M059J (cell line): Measurements from ENCODE around the gene MAN2B1. TPM values are rescaled to one million over a fixed set of nuclear protein-coding genes. Genes with fewer than 3 reads are reported as not detected.
"Not testable (repeated sequence)": the region's sequence is repeated elsewhere in the genome, so short reads cannot be mapped to it uniquely, and the experiment has no call there.

Experiments
- DNase-seq: peaks from one replicate; pipeline ENCODE4 v3.0.0-alpha.2; 2012; ENCODE audit warnings: low read depth
- total RNA-seq: library from RNA; depleted of rRNA; stranded (reverse); fragments of >200 nt; shearing (Covaris generic); gene quantifications from 2 replicates; pipeline ENCODE4 v1.2.3, GENCODE V29; 2014

Gene MAN2B1
- total RNA-seq, 1 experiment from 2014 or later: 68.4 TPM

DNA sequence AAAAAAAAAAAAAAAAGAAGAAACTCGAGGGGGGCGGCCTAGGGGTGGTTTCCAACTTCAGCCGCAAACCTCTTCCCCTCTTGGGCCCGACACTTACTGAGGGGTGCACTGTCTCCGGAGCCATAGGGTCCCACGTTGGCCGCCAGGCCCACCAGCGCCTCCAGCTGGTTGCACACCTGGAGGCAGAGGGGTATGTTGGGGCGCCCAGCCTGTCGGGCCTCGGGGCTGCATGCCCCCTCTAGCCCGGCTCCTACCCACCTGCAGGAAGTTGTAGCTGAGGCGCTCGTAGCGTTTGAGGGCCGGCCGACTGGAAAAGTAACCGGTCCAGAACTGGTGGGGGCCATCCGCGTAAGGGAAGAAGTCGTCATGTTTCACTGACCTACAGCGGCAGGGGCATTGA, 8.6 kb downstream of the MAN2B1 start:
- no peak for DNase-seq

DNA sequence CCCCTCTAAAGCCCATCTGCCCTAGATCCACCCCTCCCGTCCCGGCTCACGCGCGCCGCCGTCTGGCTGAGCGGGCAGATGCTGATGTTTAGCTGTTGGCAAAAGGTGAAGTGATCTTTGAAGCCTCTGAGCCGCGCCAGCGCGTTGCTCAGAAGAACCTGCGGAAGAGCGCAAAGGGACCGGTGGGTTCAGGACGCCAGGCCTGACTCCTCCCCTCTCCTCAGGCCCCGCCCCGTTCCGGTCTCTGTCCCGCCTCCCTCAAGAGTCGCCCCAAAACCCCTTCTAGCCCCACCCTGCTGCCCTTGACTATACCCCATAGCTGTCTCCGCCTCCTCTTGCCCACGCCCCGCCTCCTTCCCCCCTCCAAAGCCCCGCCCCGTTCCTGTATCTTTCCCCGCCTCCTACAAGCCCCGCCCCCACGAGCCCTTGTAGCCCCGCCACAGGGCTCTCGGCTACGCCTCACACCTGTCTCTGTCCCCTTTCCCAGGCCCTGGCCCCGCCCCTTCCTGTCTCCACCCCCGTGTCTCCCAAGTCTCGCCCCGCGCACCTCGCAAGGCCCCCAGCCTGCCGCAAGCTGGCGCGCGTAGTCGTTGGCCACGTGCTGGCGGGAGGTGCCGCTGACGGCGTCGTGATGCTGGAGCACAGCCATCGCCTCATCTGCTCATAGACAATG, 9.5 kb downstream of the MAN2B1 start:
- no peak for DNase-seq

DNA sequence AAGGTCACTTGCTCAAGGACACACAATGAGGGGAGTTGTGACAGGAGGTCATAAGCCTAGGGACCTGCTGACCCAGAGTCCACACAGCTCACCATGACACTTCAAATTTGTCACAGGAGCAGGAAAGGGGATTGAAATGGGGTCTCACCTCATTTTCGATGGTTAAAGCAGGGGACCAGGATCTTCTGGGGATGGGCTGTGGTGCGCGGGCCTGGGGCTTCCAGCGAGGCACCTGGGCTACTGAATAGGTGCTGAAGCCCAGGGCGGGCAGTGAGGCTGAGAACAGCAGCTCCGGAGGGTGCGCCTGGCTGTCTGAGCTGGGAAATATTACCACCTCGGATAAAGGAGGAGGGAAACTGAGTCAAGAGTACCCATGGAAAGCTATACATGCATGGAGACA, 11.0 kb downstream of the MAN2B1 start:
- no peak for DNase-seq

DNA sequence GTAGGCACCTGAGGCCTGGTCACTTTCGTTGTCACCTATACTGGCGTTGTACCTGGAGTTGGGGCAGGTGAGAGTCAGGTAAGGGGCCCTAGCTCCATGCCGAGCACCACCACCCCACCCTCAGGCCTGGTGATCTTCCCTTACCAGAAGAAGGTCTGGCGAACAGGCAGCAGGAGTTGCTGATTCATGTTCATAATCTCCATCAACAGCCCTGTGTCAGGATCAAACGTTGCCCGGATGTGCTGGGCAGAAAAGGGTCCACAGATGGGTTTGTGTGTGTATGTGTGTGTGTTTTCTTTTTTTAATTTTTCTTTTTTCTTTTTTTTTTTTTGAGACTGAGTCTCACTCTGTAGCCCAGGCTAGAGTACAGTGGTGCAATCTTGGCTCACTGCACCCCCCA, 14.3 kb downstream of the MAN2B1 start:
- DNase-seq: no peak

DNA sequence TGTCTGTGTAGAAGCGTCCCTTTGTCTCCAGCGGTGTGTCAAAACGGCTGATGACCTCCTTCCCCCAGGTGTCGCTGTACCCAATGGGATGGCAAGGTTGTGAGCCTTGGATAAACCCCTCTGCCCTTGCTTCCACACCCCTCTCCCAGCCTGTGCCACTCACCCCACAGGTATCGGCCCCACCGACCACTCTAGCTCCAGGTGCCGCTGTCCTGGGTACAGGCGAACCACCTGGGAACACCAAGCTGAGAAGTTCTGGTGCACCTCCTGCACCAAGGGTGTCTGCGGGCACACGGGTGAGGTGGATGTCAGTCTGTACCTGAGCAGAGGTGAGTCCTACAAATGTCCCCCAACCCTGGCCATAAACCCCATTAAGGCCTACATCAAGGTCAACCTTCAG, 16.6 kb downstream of the MAN2B1 start:
- DNase-seq: no peak

DNA sequence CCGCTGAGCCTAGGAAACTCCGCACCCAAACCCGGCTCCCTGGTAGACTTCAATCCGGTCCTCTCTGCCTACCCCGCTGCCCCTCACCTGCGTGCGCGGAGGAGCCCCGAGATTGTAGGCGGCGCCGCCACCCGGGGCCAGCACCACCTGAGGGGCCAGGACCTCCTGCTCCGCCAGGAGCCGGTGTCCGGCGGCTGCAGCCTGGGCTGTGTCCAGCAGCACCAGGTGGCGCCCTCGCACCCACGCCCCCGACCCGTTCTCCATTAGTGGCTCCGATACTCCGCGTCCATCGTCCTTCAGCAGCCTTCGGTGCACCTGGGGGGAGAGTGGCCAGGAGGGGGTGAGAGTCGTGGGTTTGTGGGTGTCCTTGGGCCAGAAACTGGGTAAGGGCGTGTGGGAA, 18.5 kb downstream of the MAN2B1 start:
- no peak for DNase-seq

DNA sequence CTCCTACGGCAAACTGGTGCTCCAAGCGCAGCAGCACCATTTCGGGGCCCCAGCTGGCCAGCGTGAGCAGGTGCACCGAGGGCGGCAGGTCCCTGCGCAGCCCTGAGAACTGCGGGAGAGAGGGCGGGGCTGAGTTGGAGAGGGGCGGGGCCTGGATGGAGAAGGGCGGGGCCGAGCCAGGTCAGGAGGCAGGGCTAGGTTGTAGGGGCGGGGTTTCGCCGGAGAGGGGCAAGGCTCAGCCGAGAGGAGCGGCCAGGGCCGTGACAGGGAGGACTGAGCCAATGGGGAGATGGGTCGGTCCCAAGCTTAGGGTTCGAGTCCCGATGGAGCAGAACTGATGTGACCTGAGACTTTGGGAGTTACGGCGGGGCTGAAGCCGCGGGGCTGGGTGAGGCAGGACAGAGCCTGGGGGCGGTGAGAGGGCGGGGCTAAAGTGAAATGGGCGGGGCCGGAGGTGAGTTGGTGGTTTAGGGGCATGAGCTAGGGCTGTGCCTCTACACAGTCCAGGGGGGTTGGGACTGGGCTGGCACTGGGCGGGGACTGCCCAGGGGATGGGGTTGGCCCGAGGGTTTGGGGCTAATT, 19.0 kb downstream of the MAN2B1 start:
- DNase-seq: no peak

DNA sequence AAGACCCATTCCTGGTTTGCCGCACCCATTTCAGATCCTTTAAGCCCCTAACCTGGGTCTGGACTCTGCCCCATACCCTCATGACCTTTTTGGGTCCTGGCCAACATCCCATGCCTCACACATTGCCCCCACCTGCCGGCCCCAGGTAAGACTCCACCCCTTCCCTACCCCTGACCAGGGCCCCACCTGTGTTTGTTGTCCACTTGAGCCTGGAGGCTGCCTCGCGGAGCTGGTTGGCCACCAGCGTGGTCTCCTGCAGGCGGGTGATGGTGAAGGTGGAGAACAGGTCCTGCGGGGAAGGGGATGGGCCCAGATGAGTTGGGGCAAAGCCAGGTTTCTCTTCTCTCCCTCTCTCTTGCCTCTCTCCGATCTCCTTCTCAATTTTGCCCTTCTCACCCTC, 19.5 kb downstream of the MAN2B1 start:
- DNase-seq: no peak

DNA sequence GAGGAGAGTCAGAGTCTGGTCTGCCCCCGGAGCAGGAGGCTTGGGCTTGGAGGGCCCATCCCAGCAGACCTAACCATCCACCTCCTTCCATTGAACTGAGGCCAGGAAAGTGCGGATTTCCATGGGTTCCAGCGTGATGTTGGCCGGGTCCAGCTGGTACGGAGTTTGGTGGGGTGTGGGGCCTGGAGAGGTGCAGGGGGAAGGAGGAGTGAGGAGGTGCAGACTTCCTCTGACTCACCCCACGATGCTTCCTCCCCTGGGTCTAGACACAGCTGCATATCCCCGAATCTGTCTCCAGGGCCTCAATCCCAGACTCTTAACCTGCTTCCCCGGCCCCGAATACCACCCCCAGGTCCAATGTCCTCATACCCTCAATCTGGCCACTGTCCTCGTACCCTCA, 20.0 kb downstream of the MAN2B1 start:
- DNase-seq: no peak

DNA sequence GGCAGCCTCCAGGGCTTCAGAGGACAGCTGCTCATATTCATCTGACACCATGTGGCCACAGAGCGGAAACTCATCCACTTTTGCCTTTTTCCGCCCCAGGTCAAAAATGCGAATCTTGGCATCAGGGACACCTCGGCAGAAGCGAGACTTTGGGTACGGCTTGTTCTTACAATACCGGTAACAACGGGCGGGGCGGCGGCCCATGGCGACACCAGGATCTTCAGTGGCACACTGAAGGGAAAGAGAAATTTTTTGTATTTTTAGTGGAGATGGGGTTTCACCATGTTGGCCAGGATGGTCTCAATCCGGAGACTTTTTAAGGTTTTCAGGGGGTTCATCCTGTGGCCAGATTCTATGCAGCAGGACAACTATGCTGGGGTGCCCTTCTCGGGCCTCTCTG, 22.8 kb downstream of the MAN2B1 start:
- not testable (repeated sequence) for DNase-seq

DNA sequence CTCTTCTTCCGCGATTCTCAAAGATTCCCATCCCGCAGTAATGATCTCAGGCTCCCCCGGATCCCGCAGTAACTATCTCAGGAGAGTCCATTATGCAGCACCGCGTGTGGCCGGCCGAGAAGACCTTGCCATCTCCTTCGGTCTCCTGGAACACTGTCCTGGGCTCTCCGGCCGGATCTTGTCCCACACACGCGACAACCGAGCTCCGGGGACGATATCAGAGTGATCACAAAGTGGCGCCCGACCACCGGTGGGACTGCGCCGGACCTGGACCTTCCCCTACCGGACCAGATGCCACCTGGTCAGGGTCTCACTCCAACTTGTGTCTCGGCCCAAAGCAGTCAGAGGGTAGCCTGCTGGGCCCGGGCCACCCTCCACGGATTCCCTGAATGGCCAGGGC, 24.0 kb downstream of the MAN2B1 start:
- no peak for DNase-seq

DNA sequence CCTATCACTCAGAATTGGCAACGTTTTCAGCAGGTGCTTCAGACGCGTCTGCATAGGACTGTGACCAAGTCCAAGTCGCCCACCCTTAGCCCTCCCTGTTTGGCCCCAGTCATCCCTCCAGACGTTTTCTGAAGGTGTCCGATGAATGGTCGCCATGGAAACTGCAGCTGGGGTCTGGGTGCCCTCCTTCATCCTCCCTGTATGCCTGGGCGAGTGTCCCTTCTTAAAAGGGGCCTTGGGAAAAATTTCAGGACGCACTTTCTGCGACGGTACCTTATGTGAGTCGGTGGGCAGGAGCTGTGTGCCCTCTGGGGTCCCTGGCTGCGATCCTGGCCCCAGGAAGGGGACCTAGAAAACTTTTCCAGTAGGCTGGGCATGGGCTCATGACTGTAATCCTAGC, 25.1 kb downstream of the MAN2B1 start:
- DNase-seq: no peak

DNA sequence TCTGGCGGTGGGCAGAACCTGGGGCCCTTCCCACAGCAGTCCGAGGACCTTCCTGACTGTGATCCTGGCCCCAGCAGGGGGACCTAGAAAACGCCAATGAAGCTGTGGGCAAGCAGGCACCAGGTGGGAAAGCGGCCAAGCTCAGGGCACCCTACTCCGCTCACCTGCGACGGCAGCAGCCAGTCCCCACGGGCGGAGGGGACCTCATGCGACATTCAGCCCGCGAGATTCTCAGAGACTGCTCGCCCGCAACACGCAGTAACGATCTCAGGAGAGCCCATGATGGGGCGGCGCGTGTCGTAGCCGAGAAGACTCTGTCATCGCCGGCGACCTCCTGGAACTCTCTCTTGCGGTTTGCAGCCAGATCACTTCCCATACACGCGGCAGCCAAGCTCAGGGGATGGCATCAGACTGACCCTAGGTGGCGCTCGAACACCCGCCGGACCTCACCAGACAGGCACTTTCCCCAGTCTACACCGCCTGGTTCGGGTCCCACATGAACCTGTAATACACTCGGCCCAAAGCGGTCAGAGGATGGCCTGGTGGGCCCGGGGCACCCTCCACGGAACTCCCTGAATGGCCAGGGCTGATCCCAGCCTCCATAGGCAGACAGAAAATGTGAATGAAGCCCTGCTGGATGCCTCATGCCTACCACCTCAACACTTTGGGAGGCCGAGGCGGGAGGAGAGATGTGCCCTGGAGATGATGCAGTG, 26.5 kb downstream of the MAN2B1 start:
- DNase-seq: peak; percentile 80

DNA sequence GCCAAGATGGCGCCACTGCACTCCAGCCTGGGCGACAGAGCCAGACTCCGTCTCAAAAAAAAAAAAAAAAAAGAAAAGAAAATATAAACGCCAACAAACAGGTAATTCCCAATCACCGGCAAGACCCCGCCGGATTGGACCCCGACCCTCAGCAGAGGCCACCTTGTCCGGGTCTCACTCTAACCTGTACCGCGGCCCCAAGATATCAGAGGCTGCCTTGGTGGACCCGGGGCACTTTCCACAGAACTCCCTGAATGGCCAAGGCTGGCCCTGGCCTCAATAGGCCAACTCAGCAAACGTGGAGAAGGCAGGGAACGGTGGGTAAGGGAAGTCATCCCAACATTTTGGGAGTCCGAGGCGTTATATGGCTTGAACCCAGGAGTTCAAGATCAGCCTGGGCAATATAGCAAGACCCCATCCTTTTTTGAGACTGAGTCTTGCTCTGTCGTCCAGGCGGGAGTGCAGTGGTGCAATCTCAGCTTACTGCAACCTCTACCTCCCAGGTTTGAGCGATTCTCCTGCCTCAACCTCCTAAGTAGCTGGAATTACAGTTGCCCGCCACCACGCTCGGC, 27.8 kb downstream of the MAN2B1 start:
- no peak for DNase-seq

DNA sequence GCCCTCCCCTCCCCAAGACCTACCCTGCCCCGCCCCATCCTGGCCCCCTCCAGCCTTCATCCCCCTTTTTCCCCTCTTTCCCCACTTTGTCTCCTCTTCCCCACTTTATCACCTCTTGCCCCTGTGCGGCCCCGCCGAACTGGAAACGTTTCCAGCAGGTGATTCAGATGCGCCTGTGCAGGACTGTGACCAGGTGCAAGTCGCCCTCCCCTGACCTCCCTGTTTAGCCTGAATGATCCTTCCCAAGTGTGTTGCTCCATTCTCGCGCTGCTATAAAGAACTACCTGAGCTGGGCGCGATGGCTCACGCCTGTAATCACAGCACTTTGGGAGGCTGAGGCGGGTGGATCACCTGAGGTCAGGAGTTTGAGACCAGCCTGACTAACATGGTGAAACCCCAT, 29.9 kb downstream of the MAN2B1 start:
- DNase-seq: no peak

DNA sequence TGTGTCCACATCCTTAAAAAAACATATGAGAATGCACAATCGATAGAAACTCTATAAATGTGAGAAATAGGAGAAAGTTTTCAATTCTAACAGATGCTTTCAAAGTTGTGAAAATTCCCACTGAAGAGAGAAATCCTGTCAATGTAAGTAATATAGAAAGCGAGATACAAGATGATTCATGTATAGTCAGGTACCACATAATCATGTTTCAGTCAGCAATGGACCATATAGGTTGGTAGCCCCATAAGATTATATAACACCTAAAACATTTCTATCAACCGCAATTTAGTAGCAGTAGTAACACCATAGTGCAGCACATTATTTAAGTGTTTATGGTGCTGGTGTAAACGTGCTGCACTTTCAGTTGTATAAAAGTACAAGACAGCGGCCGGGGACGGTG, 37.3 kb downstream of the MAN2B1 start:
- no peak for DNase-seq

DNA sequence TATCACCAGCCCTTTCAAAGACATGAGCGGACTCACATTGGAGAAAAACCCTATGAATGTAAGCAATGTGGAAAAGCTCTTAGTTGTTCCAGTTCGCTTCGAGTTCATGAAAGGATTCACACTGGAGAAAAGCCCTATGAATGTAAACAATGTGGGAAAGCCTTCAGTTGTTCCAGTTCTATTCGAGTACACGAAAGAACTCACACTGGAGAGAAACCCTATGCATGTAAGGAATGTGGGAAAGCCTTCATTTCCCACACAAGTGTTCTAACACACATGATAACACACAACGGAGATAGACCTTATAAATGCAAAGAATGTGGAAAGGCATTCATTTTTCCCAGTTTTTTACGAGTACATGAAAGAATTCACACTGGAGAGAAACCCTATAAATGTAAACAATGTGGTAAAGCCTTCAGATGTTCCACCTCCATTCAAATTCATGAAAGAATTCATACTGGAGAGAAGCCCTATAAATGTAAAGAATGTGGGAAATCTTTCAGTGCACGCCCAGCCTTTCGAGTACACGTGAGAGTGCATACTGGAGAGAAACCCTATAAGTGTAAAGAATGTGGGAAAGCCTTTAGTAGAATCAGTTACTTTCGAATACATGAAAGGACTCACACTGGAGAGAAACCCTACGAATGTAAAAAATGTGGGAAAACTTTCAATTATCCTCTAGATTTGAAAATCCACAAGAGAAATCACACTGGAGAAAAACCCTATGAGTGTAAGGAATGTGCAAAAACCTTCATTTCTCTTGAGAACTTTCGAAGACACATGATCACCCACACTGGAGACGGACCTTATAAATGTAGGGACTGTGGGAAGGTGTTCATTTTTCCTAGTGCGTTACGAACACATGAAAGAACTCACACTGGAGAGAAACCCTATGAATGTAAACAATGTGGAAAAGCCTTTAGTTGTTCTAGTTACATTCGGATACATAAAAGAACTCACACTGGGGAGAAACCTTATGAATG, 38.2 kb downstream of the MAN2B1 start:
- DNase-seq: peak; percentile 45

DNA sequence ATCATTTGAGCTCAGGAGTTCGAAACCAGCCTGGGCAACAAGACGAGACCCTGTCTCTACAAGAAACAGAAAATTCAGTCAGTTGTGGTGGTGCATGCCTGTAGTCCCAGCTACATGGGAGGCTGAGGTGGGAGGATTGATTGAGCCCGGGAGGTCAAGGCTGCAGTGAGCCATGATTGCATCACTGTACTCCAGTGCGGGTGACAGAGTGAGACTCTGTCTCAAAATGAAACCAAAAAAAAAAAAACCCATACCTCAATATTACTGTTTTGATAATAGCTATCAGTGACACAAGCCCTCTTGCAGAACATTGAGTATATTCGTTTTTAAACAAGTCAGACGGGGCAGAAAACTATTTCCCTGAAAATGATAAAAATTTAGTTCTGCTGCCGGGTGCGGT, 39.6 kb downstream of the MAN2B1 start:
- no peak for DNase-seq

DNA sequence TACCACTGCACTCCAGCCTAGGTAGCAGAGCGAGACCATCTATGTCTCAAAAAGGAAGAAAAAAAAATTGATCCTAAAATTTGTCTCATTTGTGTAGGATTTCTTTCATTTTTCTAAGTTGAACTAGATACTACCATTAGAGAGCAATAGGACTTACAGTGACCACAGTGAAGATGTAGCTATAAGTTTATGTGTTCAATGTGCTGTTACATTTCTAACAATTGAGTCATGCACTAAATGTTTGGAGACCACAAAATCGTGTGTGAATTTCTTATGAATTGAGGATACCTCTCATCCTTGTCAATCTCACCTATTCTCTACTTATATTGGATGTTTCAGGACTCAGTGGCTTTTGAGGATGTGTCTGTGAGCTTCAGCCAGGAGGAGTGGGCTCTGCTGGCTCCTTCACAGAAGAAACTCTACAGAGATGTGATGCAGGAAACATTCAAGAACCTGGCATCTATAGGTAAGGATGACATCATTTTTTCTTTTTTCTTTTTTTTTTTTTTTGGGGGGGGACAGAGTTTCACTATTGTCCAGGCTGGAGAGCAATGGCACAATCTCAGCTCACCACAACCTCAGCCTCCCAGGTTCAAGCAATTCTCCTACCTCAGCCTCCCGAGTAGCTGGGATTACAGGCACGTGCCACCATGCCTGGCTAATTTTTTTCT, 43.0 kb downstream of the MAN2B1 start:
- peak; percentile 29 for DNase-seq

DNA sequence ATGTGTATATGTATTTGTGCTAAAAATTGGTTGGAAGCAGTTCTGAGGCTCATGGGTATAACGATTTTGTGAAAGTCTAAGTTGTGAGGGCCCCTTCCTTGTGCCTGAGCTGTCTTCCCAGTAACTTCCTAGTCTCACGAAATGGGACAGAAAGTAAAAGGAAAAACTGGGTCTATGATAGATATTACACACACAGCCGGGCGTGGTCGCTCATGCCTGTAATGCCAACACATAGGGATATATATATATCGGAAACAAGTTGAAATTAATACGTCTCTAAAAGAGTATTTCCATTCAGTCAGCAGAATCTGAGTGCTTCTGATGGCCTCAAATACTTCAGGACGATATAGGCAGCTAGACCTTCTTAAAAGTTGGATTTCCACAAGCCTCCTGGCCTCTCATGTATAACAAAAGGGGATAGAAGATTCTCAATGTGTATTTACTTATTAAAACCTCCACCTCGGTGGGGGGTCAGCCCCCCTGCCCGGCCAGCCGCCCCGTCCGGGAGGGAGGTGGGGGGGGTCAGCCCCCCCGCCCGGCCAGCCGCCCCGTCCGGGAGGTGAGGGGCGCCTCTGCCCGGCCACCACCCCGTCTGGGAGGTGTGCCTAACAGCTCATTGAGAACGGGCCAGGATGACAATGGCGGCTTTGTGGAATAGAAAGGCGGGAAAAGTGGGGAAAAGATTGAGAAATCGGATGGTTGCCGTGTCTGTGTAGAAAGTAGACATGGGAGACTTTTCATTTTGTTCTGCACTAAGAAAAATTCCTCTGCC, 45.1 kb downstream of the MAN2B1 start:
- not testable (repeated sequence) for DNase-seq
